Ureter (tissue), 1 donor: Measurements from ENCODE around the gene CLEC3B. TPM values are rescaled to one million over a fixed set of nuclear protein-coding genes. Genes with fewer than 3 reads are reported as not detected.

ENCODE experiments used
- DNase-seq: peaks from one replicate; pipeline ENCODE4 v3.0.0-alpha.2; 2020; ENCODE audit warnings: low spot score
- total RNA-seq: library from RNA; stranded (reverse); gene quantifications from one replicate; pipeline ENCODE4 v1.2.4, GENCODE V29; 2023
- donor health status: DM: yes; HTN: yes; CAD: no.

Gene CLEC3B
- total RNA-seq, 1 donor from 2014 or later = 58.9 TPM

DNA sequence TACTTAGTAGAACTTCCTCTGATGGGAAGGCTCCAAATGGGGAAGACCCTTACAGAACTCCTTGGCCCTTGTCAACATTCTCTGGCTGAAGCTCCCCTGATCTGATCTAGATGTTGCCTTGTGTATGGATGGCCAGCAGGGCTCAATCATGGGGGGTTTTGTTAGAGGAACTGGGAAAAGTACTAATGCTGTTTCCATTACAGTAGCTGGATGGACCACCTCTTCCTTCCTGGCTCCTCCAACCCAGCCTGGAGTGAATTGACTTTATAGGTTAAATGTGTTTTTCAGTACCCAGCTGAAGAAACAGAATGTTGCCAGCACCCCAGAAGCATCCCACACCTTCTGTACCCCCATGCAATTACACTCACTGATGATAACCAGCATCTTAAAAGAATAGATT is 22.7 kb upstream of the CLEC3B start:
- DNase-seq = no peak

DNA sequence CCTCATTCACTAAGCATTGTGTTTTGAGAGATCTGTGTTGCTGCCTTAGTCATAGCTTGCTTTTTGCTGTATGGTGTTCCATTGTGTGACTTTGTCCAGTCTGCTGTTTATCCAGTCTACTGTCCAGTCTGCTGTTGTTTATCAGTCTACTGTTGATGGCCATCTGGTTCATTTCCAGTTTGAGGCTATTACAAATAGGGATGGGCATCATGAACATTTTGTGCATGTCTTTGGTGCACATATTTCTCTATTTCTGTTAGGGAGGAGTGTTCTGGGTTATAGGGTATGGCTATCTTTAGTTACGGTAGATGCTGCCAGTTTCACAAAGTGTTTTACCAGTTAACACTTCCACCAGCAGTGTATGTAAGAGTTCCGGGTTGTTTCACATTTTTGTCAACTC is 22.2 kb upstream of the CLEC3B start:
- DNase-seq = no peak

DNA sequence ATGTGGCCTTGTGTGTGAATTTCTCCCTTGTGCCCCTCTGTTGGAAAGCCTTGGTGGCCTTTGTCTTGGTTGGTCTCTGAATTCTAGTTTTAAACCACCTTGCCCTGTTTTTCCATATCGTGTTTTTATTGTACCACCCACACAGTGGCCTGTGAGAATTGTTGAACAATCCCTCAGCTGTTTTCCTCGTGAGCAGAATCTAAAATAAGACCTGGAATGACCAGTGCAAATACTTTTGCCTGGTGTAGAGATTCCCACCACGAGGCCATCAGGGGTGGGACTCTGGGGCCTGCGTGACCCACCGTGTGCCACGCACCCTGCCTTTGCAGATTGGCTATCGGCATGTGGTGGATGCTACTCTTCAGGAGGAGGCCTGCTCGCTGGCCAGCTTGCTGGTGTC is 19.0 kb upstream of the CLEC3B start:
- DNase-seq = no peak

DNA sequence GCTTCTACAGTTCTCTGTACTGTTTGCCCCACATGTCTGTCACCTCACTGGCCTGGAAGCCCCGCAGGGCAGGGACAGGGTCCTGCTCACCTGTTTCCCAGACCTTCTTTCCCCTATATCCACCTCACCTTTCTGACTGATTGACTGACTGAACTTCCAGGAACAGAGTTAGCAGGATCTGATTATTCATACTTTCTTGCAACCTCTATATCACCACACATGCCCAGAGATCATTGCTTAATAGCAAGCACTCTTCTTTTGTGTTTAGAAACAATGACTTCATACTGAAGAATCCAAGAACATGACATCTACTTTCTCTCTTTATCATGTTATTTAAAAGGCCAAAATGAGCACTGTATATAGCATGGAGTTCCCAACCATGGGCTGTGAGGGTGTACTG is 18.0 kb upstream of the CLEC3B start:
- no peak for DNase-seq

DNA sequence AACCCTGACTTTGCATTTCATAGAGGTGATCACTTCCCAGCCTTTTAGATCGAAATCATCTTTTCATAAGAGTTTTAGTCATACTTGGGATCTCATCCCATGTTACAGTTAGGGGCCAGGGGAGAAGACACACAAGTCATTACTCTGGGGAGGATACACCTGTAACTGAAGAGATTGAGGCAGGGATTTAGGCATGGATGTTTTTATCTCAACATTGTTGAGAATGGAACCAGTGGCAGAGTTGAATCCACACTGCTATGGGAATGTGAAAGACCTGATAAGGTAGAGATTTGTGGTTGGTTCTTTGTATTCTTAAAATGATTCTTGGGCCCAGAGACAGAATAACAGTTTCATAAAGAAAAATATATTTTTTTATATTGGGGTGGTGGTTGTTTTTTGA is 16.2 kb upstream of the CLEC3B start:
- DNase-seq = no peak

DNA sequence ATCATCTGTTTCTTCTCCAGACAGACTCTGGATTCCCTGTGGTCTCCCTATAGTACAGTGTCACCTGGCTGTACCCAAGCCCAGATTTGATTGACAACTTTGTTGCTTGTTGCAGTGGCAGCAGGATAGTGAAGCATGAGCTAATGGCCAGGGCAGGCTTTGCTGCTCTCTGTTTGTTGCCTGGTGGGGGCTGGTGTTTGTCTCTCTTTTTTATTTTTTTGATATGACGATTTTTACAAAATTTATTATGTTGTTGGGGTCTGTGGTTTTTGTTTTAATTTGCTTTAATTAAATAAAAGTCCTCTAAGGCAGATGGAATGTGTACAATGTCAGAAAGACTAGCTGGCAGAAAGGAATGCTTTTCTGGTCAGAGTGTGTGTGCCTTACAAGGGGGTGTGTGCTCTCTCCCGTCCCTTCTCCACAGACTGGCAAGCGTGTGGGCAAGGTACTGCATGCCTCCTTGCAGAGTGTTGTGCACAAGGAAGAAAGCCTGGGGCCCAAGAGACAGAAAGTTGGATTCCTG is 15.2 kb upstream of the CLEC3B start:
- no peak for DNase-seq

DNA sequence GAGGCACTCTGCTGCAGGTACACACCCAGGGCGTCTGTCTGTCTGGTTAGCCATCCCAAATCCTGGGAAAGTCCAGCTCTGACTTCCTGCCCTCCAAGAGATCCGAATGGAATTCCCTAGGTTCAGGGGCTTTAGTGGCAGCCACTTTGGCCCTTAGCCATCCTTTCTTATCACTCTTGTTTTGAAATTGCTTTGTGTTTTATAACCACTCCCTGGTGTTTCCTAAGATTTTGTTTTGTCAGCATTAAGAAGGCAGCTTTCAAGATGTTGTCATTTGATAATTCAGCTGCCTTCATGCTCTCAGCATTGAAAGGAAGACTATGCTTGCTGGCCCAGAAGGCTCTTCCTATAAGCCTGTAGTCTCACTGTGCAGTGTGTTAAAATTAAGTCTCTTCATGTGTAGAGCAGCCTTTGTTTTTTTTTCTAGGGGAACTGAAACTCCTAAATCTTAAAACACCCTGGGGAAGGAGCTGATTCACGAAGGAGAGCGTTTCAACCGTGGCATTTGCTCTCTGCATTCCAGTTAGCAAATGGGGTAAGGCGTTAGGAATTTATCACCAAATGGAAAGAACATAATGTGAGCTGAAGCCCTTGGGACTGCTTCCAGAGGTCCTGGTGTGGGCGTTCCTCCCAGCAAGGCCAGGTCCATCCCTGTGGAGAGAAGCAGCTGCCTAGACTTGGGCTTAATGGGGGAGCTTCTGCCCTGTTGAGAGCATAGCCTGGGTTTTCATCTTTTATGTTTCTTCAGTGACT is 14.2 kb upstream of the CLEC3B start:
- DNase-seq = peak; percentile 76

DNA sequence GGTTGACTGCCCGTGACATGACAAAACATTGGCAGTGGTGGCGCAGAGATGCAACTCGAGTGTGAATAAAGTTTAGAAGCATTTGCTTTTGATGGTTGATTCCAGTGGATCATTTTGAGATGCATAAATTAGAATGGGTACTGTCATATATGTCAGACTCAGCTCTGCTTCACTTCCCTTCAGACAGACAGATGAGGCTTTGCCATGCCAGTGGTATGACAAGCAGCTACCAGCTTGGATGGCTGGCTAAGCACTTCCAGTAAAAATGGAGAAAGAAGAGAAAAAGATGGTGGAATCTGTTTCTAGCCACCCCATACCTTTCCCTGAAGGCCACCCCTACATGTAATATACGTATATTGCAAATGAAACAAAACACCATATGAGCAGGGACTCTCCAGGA is 13.5 kb upstream of the CLEC3B start:
- DNase-seq = no peak

DNA sequence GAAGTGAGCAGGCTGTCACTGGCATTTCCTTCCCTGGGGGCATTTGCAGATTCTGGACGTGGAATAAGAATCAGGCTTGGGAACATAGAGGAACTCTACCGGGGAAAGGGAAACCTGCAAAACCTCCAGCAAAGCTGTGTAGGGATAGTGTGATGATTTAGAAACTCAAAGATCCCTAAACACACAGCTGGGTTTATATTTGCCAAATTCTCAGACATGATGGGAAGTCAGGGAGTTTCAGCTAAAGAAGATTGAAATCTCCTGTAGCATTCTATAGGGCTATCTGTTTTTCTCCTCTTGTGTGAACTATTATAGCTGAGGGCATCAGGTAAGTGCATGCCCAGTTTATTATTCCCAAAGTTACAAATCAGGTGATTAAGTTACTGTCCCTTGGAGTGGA is 9.2 kb upstream of the CLEC3B start:
- DNase-seq = no peak

DNA sequence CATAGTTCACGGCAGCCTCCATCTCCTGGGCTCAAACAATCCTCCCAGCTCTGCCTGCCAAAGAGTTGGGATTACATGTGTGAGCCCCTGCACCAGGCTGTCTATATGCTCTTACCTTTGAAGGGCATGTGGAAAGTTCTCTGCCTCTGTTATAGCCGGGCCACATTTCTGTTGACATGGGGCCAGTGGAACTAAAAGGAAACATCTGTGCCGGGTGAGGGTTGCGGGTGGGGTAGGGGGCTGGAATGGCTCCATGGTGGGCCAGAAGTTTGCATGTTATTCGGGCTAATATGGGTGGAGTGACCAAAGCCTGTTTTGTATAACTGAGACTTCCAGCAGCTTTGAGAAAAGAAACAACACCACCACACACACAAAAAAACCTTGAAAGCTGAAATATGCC is 8.3 kb upstream of the CLEC3B start:
- DNase-seq = no peak

DNA sequence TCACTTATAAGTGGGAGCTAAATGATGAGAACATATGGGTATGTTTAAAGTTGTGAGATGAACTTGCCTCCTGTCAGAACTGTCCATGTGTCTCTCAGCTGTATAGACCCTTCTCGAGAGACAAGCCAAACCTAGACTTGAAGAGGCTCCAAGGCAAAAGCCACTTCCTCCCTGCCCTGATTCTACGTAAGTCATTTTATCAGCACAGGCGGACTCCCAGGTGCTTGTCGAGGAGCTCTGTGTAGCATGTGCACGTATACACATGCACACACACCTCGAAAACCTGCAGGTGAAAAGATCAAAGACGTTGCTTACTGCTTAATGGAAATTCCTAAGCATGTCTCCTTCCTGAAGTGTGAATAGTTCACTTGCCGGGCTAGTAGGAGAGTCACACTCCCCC is 5.6 kb upstream of the CLEC3B start:
- no peak for DNase-seq

DNA sequence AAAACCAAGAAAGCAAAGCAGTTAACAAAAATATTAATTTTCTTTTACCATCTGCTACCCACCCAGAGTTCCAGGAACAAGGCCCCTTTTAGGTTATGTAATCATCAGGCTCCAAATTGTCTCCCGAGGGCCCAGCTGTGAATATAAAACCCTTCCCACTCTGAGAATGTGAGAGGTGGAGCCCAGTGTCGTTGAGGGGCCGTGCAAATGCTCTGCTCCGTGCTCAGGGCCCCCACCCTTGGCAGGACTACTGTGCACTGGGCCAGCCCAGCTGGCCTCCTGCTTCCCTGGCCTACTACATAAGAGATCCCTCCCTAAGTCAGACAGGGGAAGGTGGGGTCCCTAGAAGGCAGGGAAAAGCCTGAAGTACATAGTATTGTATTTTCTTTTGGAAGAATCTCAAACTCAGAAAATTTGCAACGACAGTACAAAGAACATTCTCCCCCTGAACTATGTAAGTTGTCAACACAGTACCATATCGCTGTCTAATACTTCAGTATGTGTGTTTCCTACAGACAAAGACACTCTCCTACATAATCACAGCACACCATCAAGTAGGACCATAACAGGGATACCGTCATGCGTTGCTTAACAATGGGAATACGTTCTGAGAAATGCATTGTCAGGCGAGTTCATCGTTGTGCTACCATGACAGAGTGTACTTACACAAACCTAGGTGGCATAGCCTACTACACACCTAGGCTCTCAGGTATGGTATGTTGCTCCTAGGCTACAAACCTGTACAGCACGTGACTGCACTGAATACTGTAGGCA is 4.4 kb upstream of the CLEC3B start:
- no peak for DNase-seq

DNA sequence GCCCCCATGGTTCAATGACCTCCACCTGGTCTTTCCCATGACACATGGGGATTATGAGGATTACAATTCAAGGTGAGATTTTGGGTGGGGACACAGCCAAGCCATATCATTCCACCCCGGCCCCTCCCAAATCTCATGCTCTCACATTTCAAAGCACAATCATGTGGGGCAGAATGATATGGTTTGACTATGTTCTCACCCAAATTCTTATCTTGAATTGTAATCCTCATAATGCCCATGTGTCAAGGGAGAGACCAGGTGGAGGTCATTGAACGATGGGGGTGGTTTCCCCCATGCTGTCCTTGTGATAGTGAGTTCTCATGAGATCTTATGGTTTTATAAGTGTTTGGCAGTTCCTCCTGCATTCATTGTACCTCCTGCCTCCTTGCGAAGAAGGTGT is 2.4 kb upstream of the CLEC3B start:
- DNase-seq = no peak

DNA sequence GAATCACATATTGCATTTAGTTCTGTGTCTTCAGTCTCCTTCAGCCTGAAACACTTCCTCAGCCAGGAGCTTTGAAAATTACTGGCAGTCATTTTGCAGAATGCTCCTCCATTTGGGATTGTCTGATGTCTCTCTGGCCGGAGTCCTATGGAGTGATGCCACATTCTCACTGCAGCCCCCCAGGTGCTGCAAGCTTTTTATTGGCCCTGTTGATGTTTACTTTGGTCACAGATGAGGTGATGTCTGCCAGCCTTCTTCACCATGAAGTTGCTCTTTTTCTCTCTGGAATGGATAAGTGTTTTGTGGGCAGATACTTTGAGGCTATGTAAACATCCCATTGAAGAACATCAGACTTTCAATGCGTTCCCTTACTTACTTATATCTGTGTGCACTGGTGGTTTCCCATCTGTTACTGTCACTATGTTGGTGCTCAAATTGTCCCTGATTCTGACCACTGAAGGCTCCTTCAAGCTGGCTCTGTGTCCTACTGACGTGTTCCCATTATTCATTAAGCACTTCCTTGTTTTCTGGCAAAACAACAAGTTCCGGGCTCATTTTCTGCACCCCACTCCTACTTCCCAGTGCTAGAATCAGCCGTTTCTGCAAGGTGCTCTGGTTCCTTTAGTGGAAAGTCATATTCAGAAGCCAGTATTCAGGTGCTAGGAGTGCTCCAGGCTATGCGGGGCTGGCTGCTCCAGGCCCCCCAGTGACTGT is 1.4 kb upstream of the CLEC3B start:
- no peak for DNase-seq

DNA sequence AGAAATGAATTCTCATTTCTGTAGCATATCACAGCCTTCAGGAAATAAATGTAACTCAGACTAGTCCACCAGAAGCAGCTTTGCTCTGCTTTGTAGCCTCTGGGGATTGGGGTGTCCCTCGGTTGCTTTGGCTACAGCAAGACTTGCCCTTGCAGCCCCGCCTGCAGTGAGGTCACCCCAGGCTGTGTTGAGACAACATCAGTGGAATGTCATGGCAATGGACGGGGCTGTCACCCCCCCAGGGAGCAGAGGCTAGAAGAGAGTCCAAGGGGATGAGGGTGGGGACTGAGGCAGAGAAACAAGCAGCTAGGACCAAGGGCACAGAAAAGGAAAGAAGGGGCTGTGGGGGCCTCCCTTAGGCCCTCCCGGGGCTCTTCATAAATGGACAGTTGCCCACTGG is 854 bp downstream of the CLEC3B start:
- peak; percentile 72 for DNase-seq

DNA sequence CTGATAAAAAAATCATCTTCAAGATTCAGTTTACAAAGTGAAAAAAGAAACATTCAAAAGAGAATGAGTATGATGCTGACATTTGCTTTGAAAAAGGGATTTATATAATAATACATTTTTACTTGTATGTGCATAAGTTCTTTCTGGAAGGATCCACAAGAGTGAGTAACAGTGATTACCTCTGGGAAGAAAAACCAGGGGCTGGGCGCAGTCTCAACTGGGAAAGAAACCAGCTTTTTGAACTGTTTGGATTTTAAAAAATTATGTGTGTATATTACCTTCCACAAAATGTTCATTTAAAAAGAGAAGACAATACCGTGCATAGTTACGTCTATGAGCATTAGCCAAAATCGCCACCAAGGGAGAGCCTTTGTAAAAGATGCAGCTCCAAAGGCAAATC is 1.3 kb downstream of the CLEC3B start:
- DNase-seq = no peak

DNA sequence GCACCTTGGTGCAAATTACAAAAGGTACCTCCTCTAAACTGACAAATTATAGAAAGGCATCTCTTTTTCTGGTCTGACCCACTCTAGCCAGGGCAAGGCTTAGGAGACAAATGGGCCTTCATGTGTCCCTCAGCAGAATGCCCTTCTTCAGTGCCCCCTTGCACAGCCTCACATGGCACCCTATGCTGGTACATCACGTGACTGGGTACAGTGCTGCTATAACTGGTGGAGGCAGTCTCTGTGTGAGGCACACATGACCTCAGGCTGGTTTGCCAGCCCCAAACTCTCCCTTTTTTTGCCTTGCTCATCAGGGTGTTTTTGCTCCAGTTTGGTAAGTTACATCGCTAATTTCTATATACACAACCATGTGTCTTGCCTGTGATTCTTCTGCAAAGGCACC is 3.1 kb downstream of the CLEC3B start:
- no peak for DNase-seq

DNA sequence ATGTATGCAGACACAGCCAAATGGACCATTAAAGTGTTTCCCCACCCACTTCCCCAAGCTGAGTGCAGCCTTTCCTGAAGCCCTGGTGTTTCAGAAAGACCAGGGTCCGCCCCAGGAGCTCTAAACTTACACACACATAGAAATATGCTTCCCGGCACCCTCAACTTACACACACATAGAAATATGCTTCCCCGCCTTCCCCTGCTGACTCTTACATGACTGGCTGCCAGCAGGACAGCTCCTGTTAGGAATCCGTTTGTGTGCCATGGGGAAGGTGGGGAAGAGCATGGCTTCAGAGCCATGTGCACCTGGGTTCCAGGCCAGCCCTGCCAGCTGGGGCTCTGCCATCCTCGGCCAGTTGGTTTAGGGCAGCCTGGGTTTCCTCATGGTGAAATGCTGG is 3.6 kb downstream of the CLEC3B start:
- no peak for DNase-seq

DNA sequence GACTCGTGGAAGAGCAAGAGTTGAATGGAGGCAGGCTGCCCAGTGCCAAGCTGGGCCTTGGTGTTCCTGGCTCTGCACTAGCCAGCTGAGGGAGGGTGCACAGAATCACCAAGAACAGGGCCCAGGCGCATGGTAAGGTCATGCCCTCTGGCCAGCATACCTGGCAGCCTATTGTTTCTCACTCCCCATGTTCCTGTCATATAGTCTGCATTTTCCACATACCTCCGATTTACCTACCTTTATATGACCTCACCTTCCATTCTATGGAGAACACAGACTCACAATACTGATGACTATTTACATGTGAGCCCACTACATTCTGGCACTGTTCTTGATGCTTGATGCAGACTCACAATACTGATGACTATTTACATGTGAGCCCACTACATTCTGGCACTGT is 5.4 kb downstream of the CLEC3B start:
- no peak for DNase-seq

DNA sequence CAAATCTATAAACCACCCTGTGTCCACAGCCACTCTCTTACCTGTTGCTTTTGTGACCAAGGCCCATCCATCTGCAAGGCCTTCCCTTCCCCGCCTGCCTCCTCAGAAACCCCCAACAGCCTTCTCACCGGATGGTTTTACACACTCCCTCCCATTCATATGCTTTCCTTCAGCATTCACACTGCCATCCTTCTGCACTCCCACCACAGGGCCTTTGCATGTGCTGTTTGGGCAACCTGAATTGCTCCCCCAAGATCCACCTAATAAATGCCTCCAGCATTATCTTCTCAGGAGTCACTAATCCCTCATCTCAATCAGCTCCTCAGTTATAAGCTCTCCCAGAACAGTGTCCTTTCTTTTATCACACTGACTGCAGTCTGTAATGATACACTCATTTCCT is 6.0 kb downstream of the CLEC3B start:
- no peak for DNase-seq

DNA sequence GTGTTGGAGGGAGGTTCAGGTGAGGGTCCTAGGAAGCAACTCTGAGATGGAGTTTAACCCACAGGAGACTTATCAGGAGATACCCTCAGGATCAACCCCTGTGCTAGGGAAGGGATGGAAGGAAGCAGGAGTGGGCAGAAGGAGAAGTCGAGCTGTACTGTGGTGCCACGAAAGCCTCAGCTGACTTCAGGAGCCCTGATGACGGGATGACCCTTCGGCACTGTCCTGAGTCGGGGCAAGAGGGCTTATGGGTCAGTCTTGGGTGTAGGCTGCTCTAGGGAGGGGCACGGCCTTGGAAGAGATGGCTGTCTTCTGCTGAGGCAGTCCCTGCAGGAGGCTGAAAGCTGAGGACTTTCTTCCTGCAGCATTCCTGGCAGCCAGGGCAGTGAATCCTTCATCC is 7.7 kb downstream of the CLEC3B start:
- DNase-seq = no peak

DNA sequence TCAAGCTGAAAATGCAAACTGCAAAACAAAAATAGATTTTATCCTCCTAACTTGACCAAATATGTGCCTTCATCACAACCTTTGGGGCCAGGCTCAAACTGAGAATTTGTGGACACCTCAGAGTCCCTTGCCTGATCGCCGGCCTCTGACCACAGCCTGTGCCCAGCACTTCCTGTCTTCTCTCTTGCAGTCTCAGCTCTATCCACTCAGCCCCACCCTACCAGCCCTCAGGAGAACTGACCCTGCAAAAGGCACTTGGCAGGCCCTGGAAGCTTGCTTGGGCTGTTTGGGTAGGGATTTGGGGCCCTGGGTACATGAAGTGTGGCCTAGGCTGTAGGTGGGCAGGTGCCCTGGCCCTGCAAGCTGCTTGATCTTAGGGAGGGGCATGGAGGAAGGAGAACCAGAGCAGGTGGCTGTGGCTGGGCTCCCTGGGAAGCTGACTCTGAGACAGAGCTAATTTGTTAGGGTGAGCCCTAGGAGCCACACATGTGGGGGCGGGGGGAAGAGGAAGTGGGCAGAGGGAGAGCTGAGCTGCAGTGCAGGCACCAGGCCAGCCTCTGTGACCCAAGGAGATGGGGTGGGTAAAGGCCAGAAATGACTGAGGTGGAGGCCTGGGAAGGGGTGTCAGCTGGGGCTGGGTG is 8.6 kb downstream of the CLEC3B start:
- DNase-seq = peak; percentile 64
